ENCODE measurements around the gene TTC28. TPM values are rescaled to one million over a fixed set of nuclear protein-coding genes. Genes with fewer than 3 reads are reported as not detected.

The TTC28 gene
- total RNA-seq, 1 experiment from 2014 or later, result 0.12 TPM

GRCh38 chr22:28398355-28398754 lies 281.3 kb downstream of the TTC28 start:
- no TSS peak for BruUV-seq (replicated peaks)
- Histone ChIP-seq H4K20me1 (ENCODE audit: insufficient read depth) (no peaks in the 10 kb centered on the region), H3K4me1 (ENCODE audit: control insufficient read depth in 1 of 2, insufficient read depth in 2 of 2, low read length in 2 of 2) (no peaks in the 10 kb centered on the region), H3K4me2 (ENCODE audit: low read length) (no peak overlapping the region), H3K27me3 (ENCODE audit: insufficient read depth, low read length) (peaks cover 72% of the 10 kb centered on the region), H3K9me3 (ENCODE audit: control insufficient read depth in 1 of 2, insufficient read depth in 1 of 2, low read depth in 1 of 2, low read length in 2 of 2) (no peaks in the 10 kb centered on the region), H3K79me2 (ENCODE audit: insufficient read depth, low read length) (no peaks in the 10 kb centered on the region), H2AFZ (ENCODE audit: low read depth, low read length, poor library complexity, severe bottlenecking) (no peak overlapping the region), H3K27ac (ENCODE audit: low read depth, low read length) (no peak overlapping the region), H3K36me3 (ENCODE audit: control insufficient read depth in 1 of 2, insufficient read depth in 2 of 2, low read length in 2 of 2) (no peaks in the 10 kb centered on the region), H3K9ac (ENCODE audit: low read length) (no peak overlapping the region), H3K9me2 (ENCODE audit: insufficient read depth) (no peaks in the 10 kb centered on the region), H3K4me3 (replicated peaks in 1 of 2; ENCODE audit: low read depth in 1 of 2, low read length in 2 of 2) (no peak overlapping the region)
- ChIA-PET POLR2A (no interaction called here), RAD21 (ENCODE audit: low non-redundant PET in 1 of 2, low total read pairs in 2 of 2, uncharacterized antibody in 2 of 2, unreplicated experiment in 2 of 2) (no interaction called here), CTCF (no interaction called here)
- intact Hi-C loops (cut with micrococcal nuclease), result no loop called here
- DNase-seq (ENCODE audit: low read depth, low spot score) (no peak), ATAC-seq (no peak)
- TF ChIP-seq CBX3 (IDR thresholded peaks at IDR 0.05; ENCODE audit: low read depth) (no peak), TCF7L2 (IDR thresholded peaks at IDR 0.05; ENCODE audit: borderline replicate concordance, extremely low read depth, insufficient read depth, insufficient read length) (no peak), CTCF (IDR thresholded peaks at IDR 0.05 in 2 of 3, conservative IDR thresholded peaks at IDR 0.05 in 1 of 3; ENCODE audit: borderline replicate concordance in 1 of 3, insufficient read depth in 1 of 3, low read depth in 2 of 3, low read length in 2 of 3) (no peak), EZH2 (IDR thresholded peaks at IDR 0.05) (peak; percentile 64; the same call in 1 of the 2 replicates), SRF (IDR thresholded peaks at IDR 0.05; ENCODE audit: low read depth) (no peak)

- ATAC-seq, result no peak
- CTCF ChIA-PET, result no interaction called here
- no peak overlapping the region for H2AFZ ChIP-seq (ENCODE audit: low read depth, low read length, poor library complexity, severe bottlenecking)
- TF ChIP-seq REST (IDR thresholded peaks at IDR 0.05; ENCODE audit: low read depth) (no peak), ZNF274 (IDR thresholded peaks at IDR 0.05; ENCODE audit: low read depth, low read length) (no peak), JUND (IDR thresholded peaks at IDR 0.05) (no peak), ZFX (IDR thresholded peaks at IDR 0.05) (no peak), CBX3 (IDR thresholded peaks at IDR 0.05; ENCODE audit: low read depth) (no peak), ZBTB33 (IDR thresholded peaks at IDR 0.05; ENCODE audit: extremely low read depth, insufficient replicate concordance, low read length) (no peak), EGR1 (IDR thresholded peaks at IDR 0.05; ENCODE audit: low read depth) (no peak), SP1 (IDR thresholded peaks at IDR 0.05; ENCODE audit: low read depth) (no peak), RAD21 (IDR thresholded peaks at IDR 0.05; ENCODE audit: low read depth) (no peak), YY1 (IDR thresholded peaks at IDR 0.05; ENCODE audit: extremely low read depth, insufficient replicate concordance, low read depth, low read length) (no peak)
Measured at GRCh38 chr22:28397306-28397705, 282.3 kb downstream of the TTC28 start.

More at GRCh38 chr22:28397306-28397705, 282.3 kb downstream of the TTC28 start:
- Histone ChIP-seq H3K27ac (ENCODE audit: low read depth, low read length) (no peak overlapping the region), H3K4me2 (ENCODE audit: low read length) (no peak overlapping the region), H3K9me2 (ENCODE audit: insufficient read depth) (no peaks in the 10 kb centered on the region), H3K79me2 (ENCODE audit: insufficient read depth, low read length) (no peaks in the 10 kb centered on the region), H4K20me1 (ENCODE audit: insufficient read depth) (no peaks in the 10 kb centered on the region), H3K36me3 (ENCODE audit: control insufficient read depth in 1 of 2, insufficient read depth in 2 of 2, low read length in 2 of 2) (no peaks in the 10 kb centered on the region), H3K27me3 (ENCODE audit: insufficient read depth, low read length) (peaks cover 71% of the 10 kb centered on the region), H3K9ac (ENCODE audit: low read length) (no peak overlapping the region), H3K4me3 (replicated peaks in 1 of 2; ENCODE audit: low read depth in 1 of 2, low read length in 2 of 2) (no peak overlapping the region), H3K4me1 (ENCODE audit: control insufficient read depth in 1 of 2, insufficient read depth in 2 of 2, low read length in 2 of 2) (no peaks in the 10 kb centered on the region), H3K9me3 (ENCODE audit: control insufficient read depth in 1 of 2, insufficient read depth in 1 of 2, low read depth in 1 of 2, low read length in 2 of 2) (no peaks in the 10 kb centered on the region)
- no peak for DNase-seq (ENCODE audit: low read depth, low spot score)
- ChIA-PET RAD21 (ENCODE audit: low non-redundant PET in 1 of 2, low total read pairs in 2 of 2, uncharacterized antibody in 2 of 2, unreplicated experiment in 2 of 2) (no interaction called here), POLR2A (no interaction called here)
- intact Hi-C loops (cut with micrococcal nuclease), result no loop called here
- BruUV-seq (replicated peaks), result no TSS peak
